ENCODE measurements around the gene TM9SF1.

The TM9SF1 gene

GRCh38 chr14:24178399-24179178 is 16.7 kb downstream of the TM9SF1 start:
- no peak for DNase-seq

- no peak for DNase-seq
Measured at GRCh38 chr14:24177891-24178290, 17.4 kb downstream of the TM9SF1 start.

- DNase-seq, result no peak
Measured at GRCh38 chr14:24177041-24177825, 18.0 kb downstream of the TM9SF1 start.

- DNase-seq, result no peak
Measured at GRCh38 chr14:24176599-24176998, 18.6 kb downstream of the TM9SF1 start.

GRCh38 chr14:24172871-24173281 is 22.4 kb downstream of the TM9SF1 start:
- no peak for DNase-seq

- DNase-seq, result no peak
Measured at GRCh38 chr14:24172261-24172860, 22.9 kb downstream of the TM9SF1 start.

- DNase-seq, result peak; percentile 51
Measured at GRCh38 chr14:24171422-24172260, 23.6 kb downstream of the TM9SF1 start, which contains the start of gene REC8. Gene REC8 (plus strand): TSS chr14:24172080. CDS start chr14:24172553, 473 bp downstream.

- DNase-seq, result no peak
Measured at GRCh38 chr14:24167469-24168114, 27.6 kb downstream of the TM9SF1 start.

GRCh38 chr14:24165785-24166184 is 29.5 kb downstream of the TM9SF1 start:
- no peak for DNase-seq

- DNase-seq, result no peak
Measured at GRCh38 chr14:24164518-24164991, 30.7 kb downstream of the TM9SF1 start.

- no peak for DNase-seq
Measured at GRCh38 chr14:24162093-24162492, 33.1 kb downstream of the TM9SF1 start.

- peak; percentile 99 for DNase-seq
Measured at GRCh38 chr14:24160850-24161804, 34.1 kb downstream of the TM9SF1 start, which contains the start of gene IRF9. Gene IRF9 (plus strand): TSS chr14:24161265. CDS start chr14:24162145, 880 bp downstream.

- DNase-seq, result no peak
Measured at GRCh38 chr14:24160499-24160849, 34.8 kb downstream of the TM9SF1 start.

- DNase-seq, result no peak
Measured at GRCh38 chr14:24159777-24160498, 35.3 kb downstream of the TM9SF1 start.

- no peak for DNase-seq
Measured at GRCh38 chr14:24157331-24157730, 37.9 kb downstream of the TM9SF1 start.

GRCh38 chr14:24156840-24157239 is 38.4 kb downstream of the TM9SF1 start:
- DNase-seq, result no peak

GRCh38 chr14:24155100-24155499 is 40.1 kb downstream of the TM9SF1 start:
- DNase-seq, result no peak

GRCh38 chr14:24151404-24152080 is 43.7 kb downstream of the TM9SF1 start:
- DNase-seq, result no peak

- no peak for DNase-seq
Measured at GRCh38 chr14:24150993-24151392, 44.2 kb downstream of the TM9SF1 start.

Data from activated CD4-positive, alpha-beta T cell treated with anti-CD3 and anti-CD28 coated beads for 1 hour (primary cell).